ENCODE results near the gene TP53.

The TP53 gene

DNA sequence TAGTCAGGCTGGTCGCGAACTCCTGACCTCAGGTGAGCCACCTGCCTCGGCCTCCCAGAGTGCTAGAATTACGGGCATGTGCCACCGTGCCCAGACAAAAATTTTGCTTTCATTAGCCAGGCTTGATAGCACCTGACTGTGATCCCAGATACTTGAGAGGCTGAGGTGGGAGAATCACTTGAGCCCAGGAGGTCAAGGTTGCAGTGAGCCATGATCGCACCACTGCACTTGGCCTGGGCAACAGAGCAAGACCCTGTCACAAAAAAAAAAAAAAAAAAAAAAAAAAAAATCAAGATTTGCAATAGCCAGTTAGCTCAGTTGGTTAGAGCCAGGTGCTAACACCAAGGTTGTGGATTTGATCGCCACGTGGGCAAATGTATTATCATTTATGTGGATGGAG lies 66.5 kb downstream of the TP53 start:
- no peak for DNase-seq (ENCODE audit: insufficient read length, low spot score)
- no peak for TF ChIP-seq POLR2A (IDR thresholded peaks at IDR 0.05; ENCODE audit: low read depth, low read length)
- FAIRE-seq: no peak

DNA sequence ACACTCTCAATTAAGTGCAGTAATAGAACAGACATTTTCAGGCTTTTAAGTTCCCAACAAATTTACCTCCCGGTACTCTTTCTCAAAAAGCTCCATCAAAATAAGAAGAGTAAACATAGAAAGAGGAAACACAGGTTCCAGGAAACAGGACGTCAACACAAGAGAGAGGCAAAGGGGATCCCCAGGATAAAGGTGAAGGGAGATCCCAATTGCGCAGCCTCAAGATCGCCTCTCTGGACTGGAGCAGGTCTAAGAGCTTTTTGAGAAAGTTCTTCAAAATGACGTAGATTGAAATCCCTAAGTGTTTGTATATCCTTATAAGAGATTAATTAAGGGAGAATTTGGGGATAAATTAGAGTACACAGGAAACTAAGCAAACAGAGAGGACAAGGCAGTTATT lies 68.7 kb downstream of the TP53 start:
- no peak for DNase-seq (ENCODE audit: insufficient read length, low spot score)
- no peak for TF ChIP-seq POLR2A (IDR thresholded peaks at IDR 0.05; ENCODE audit: low read depth, low read length)
- no peak for FAIRE-seq

Data from H54 (cell line).